Smooth muscle cell (in vitro differentiated cells): ENCODE measurements around the gene ZNF425. TPM values are rescaled to one million over a fixed set of nuclear protein-coding genes. Genes with fewer than 3 reads are reported as not detected.

Source experiments
- DNase-seq: peaks from one replicate; lab custom pipeline; 2025; ENCODE audit not compliant: unreplicated experiment; lab: John Stamatoyannopoulos, UW
- H2AFZ ChIP-seq: fragments of 200-600 bp; sonication (generic); 2 replicates; pipeline ENCODE4 v1.6.0; 2016; ENCODE audit warnings: antibody characterized with exemption, low read depth, mild to moderate bottlenecking
- H3F3A ChIP-seq: fragments of 200-600 bp; sonication (generic); 2 replicates; pipeline ENCODE4 v1.6.0; 2017; ENCODE audit warnings: antibody characterized with exemption, low read depth
- H3K27ac ChIP-seq: fragments of 200-600 bp; sonication (generic); 2 replicates; pipeline ENCODE4 v1.5.1; 2016; ENCODE audit warnings: low read depth, mild to moderate bottlenecking
- H3K27me3 ChIP-seq: fragments of 200-600 bp; sonication (generic); 2 replicates; pipeline ENCODE4 v1.6.1; 2016; ENCODE audit warnings: low read depth, mild to moderate bottlenecking
- H3K36me3 ChIP-seq: fragments of 200-600 bp; sonication (generic); 2 replicates; pipeline ENCODE4 v1.5.1; 2016; ENCODE audit warnings: low read depth
- H3K4me1 ChIP-seq: fragments of 200-600 bp; sonication (generic); 2 replicates; pipeline ENCODE4 v1.5.1; 2016; ENCODE audit warnings: low read depth
- H3K4me2 ChIP-seq: fragments of 200-600 bp; sonication (generic); 2 replicates; pipeline ENCODE4 v1.6.0; 2016; ENCODE audit warnings: mild to moderate bottlenecking
- H3K4me3 ChIP-seq: fragments of 200-600 bp; sonication (generic); 2 replicates; pipeline ENCODE4 v1.5.1; 2016; ENCODE audit warnings: mild to moderate bottlenecking
- H3K79me2 ChIP-seq: fragments of 200-600 bp; sonication (generic); 2 replicates; pipeline ENCODE4 v1.6.0; 2016; ENCODE audit warnings: low read depth, mild to moderate bottlenecking
- H3K9ac ChIP-seq: fragments of 200-600 bp; sonication (generic); 2 replicates; pipeline ENCODE4 v1.6.0; 2016; ENCODE audit warnings: low read depth
- H3K9me3 ChIP-seq: fragments of 200-600 bp; sonication (generic); replicated peaks from 2 replicates; pipeline ENCODE4 v1.5.1; 2016; ENCODE audit warnings: low read depth
- H4K20me1 ChIP-seq: fragments of 200-600 bp; sonication (generic); 2 replicates; pipeline ENCODE4 v1.6.0; 2016; ENCODE audit warnings: low read depth
- CTCF ChIP-seq: fragments of 200-600 bp; sonication (generic); IDR thresholded peaks from 2 replicates; pipeline ENCODE4 v1.5.1; 2017; ENCODE audit warnings: borderline replicate concordance, mild to moderate bottlenecking, antibody characterized with exemption; ENCODE audit not compliant: insufficient read depth, poor library complexity, severe bottlenecking
- WGBS: methylation state at CpG from one replicate; pipeline ENCODE4 v1.1.7; 2016; ENCODE audit warnings: low lambda C conversion rate; 5-methylcytosine and 5-hydroxymethylcytosine counted together
- polyA plus RNA-seq: library from polyadenylated mRNA; unstranded; fragments of >200 nt; fragmentation: Nextera tagmentation; extraction: Ambion mirVana; gene quantifications from 2 replicates; pipeline ENCODE4 v1.2.1, GENCODE V29; 2016
- total RNA-seq: library from RNA; depleted of rRNA; stranded (reverse); fragments of >200 nt; gene quantifications from 2 replicates; pipeline ENCODE4 v1.2.3, GENCODE V29; 2014

ZNF425 gene
- total RNA-seq (2.4 and 4.5 TPM in 2 replicates), polyA plus RNA-seq (3.2 and 4.3 TPM in 2 replicates)

GRCh38 chr7:149125863-149126661 is at the start of gene ZNF425:
TSS of gene ZNF425 (minus strand) at chr7:149126324. CDS start at chr7:149126213, 111 bp downstream.
- peak; percentile 83 for DNase-seq
- Histone ChIP-seq H3K4me2 (peak within 1 kb of the TSS; percentile 97), H3K4me3 (peak within 1 kb of the TSS; percentile 99), H4K20me1 (no peaks in the 10 kb centered on the region), H3K36me3 (peaks cover 9% of the 10 kb centered on the region), H3K4me1 (peaks cover 11% of the 10 kb centered on the region), H3K27me3 (no peaks in the 10 kb centered on the region), H3K9me3 (no peaks in the 10 kb centered on the region), H3F3A (peaks cover 9% of the 10 kb centered on the region), H2AFZ (peak within 1 kb of the TSS; percentile 94), H3K27ac (peak within 1 kb of the TSS; percentile 89), H3K9ac (peak within 1 kb of the TSS; percentile 92), H3K79me2 (peaks cover 40% of the 10 kb centered on the region)
- TF ChIP-seq CTCF: peak; percentile 91
- under 1% methylated on average over 70 of the region's 72 CpGs for WGBS

- Histone ChIP-seq H3K27ac (no peak overlapping the region), H3K9me3 (no peaks in the 10 kb centered on the region)
- TF ChIP-seq CTCF: no peak
Observed at GRCh38 chr7:149175150-149175549, 49.0 kb upstream of the ZNF425 start.

GRCh38 chr7:149172534-149172920 is 46.4 kb upstream of the ZNF425 start:
- Histone ChIP-seq H3K27me3 (no peaks in the 10 kb centered on the region), H3K27ac (peak overlapping the region; percentile 81), H4K20me1 (no peaks in the 10 kb centered on the region), H3K9ac (no peak overlapping the region), H3K4me1 (no peaks in the 10 kb centered on the region), H2AFZ (no peak overlapping the region), H3K4me2 (no peak overlapping the region), H3K36me3 (peaks cover 15% of the 10 kb centered on the region), H3K9me3 (no peaks in the 10 kb centered on the region), H3K4me3 (no peak overlapping the region), H3K79me2 (peaks cover 5% of the 10 kb centered on the region), H3F3A (no peaks in the 10 kb centered on the region)
- 90% methylated on average over 1 of the region's 1 CpG for WGBS
- TF ChIP-seq CTCF: no peak
- DNase-seq: no peak

More at GRCh38 chr7:149175150-149175549, 49.0 kb upstream of the ZNF425 start:
- no peak overlapping the region for H2AFZ ChIP-seq
- no peaks in the 10 kb centered on the region for H4K20me1 ChIP-seq
- no peaks in the 10 kb centered on the region for H3K4me1 ChIP-seq
- no peak for DNase-seq
- H3K4me3 ChIP-seq: no peak overlapping the region
- no peak overlapping the region for H3K9ac ChIP-seq
- H3F3A ChIP-seq: no peaks in the 10 kb centered on the region
- H3K27me3 ChIP-seq: no peaks in the 10 kb centered on the region
- peaks cover 11% of the 10 kb centered on the region for H3K36me3 ChIP-seq
- WGBS: 94% methylated on average over 2 of the region's 2 CpGs
- no peak overlapping the region for H3K4me2 ChIP-seq
- no peaks in the 10 kb centered on the region for H3K79me2 ChIP-seq
